HepG2 (cell line): Measurements from ENCODE around the gene SYNE3. TPM values are rescaled to one million over a fixed set of nuclear protein-coding genes. Genes with fewer than 3 reads are reported as not detected.

Source experiments
- ATAC-seq: fragments of 200-7000 bp; cut with Tn5 transposase; 3 replicates; pipeline ENCODE4 v1.9.1; 2020; ENCODE audit warnings: mild to moderate bottlenecking, moderate library complexity
- BruUV-seq: library from RNA; stranded (reverse); fragments of 400-500 nt; replicated peaks from 2 replicates; lab custom pipeline; 2021; lab: Mats Ljungman, UMichigan
- CTCF ChIA-PET: fragments of 300-600 bp; formaldehyde crosslinking; extraction: SDS; loops from one replicate; lab custom pipeline; 2021; ENCODE audit warnings: low total read pairs, inconsistent platforms, low intra/inter-chr PET ratio; lab: Yijun Ruan, JAX
- POLR2A ChIA-PET: fragments of 350-600 bp; sonication (Branson Sonifier 250); formaldehyde crosslinking; loops from one replicate; lab custom pipeline; 2020; ENCODE audit warnings: antibody characterized with exemption, inconsistent platforms; lab: Yijun Ruan, JAX
- DNase-seq: peaks from one replicate; pipeline ENCODE4 v3.0.0-alpha.2; 2015; ENCODE audit warnings: low spot score
- FAIRE-seq: peaks from 3 replicates; lab custom pipeline; 2011; peaks lifted over from hg19 to GRCh38; lab: Jason Lieb, UNC
- H2AFZ ChIP-seq: one replicate; pipeline ENCODE4 v1.6.1; 2011; ENCODE audit warnings: low read length, inconsistent platforms
- H3K27ac ChIP-seq: fragments of 300-600 bp; 3 replicates; pipeline ENCODE4 v1.8.0; 2011; ENCODE audit warnings: mixed run types, mild to moderate bottlenecking, mixed read lengths, low read length, inconsistent platforms; ENCODE audit not compliant: insufficient read depth; ENCODE audit errors: extremely low read length
- H3K27me3 ChIP-seq, 2 experiments: fragments of 200-600 bp in 1 of 2; 2 replicates in 1 of 2; 3 replicates in 1 of 2; pipeline versions ENCODE4 v1.6.0 to v1.8.0; 2011; ENCODE audit warnings: low read length in 2 of 2, mild to moderate bottlenecking in 2 of 2, moderate library complexity in 2 of 2, inconsistent platforms in 1 of 2; ENCODE audit not compliant: insufficient read depth in 2 of 2, control insufficient read depth in 1 of 2
- H3K36me3 ChIP-seq, 2 experiments: fragments of 200-600 bp in 1 of 2; replicated peaks in 1 of 2; 2 replicates in 1 of 2; 3 replicates in 1 of 2; pipeline versions ENCODE4 v1.5.1 to v1.8.0; 2011; ENCODE audit warnings: low read length in 2 of 2, inconsistent platforms in 1 of 2; ENCODE audit not compliant: insufficient read depth in 2 of 2, control insufficient read depth in 1 of 2
- H3K4me1 ChIP-seq: 2 replicates; pipeline ENCODE4 v1.5.1; 2012; ENCODE audit warnings: low read length, inconsistent platforms; ENCODE audit not compliant: insufficient read depth
- H3K4me2 ChIP-seq: 2 replicates; pipeline ENCODE4 v1.6.0; 2011; ENCODE audit warnings: low read depth, low read length, inconsistent platforms
- H3K4me3 ChIP-seq, 3 experiments: fragments of 200-600 bp in 1 of 3; sonication (generic), shearing (Covaris generic) in 1 of 3; replicated peaks in 1 of 3; 2 replicates each; pipeline ENCODE4 v1.5.1; 2011 to 2016; ENCODE audit warnings: low read length in 3 of 3, inconsistent platforms in 2 of 3, low read depth in 2 of 3, mild to moderate bottlenecking in 2 of 3, control low read depth in 1 of 3, mixed read lengths in 1 of 3; ENCODE audit not compliant: insufficient read depth in 1 of 3
- H3K79me2 ChIP-seq: one replicate; pipeline ENCODE4 v1.6.1; 2011; ENCODE audit warnings: low read length, inconsistent platforms; ENCODE audit not compliant: insufficient read depth
- H3K9ac ChIP-seq: 2 replicates; pipeline ENCODE4 v1.6.0; 2011; ENCODE audit warnings: mild to moderate bottlenecking, low read depth, low read length, inconsistent platforms; ENCODE audit not compliant: insufficient read depth
- H3K9me3 ChIP-seq: 2 replicates; pipeline ENCODE4 v1.5.1; 2012; ENCODE audit warnings: mild to moderate bottlenecking, low read length
- H4K20me1 ChIP-seq: 2 replicates; pipeline ENCODE4 v1.6.0; 2011; ENCODE audit warnings: inconsistent platforms, mild to moderate bottlenecking, low read length, moderate library complexity; ENCODE audit not compliant: insufficient read depth
- BCL6 ChIP-seq: IDR thresholded peaks from 2 replicates; pipeline ENCODE4 v1.6.1; 2016; ENCODE audit warnings: missing genetic modification reagents, missing compliant biosample characterization
- HMGXB3 ChIP-seq: sonication (generic); formaldehyde crosslinking; IDR thresholded peaks from 2 replicates; pipeline ENCODE4 v1.4.0; 2020; ENCODE audit warnings: missing genetic modification reagents, borderline replicate concordance
- MTF1 ChIP-seq: sonication (generic); formaldehyde crosslinking; IDR thresholded peaks from 2 replicates; pipeline ENCODE4 v1.5.0; 2020; ENCODE audit warnings: missing genetic modification reagents
- ONECUT2 ChIP-seq: sonication (generic); formaldehyde crosslinking; IDR thresholded peaks from 2 replicates; pipeline ENCODE4 v1.4.0; 2020; ENCODE audit warnings: missing genetic modification reagents
- SMYD3 ChIP-seq: sonication (generic); formaldehyde crosslinking; IDR thresholded peaks from 2 replicates; pipeline ENCODE4 v1.8.1; 2023; ENCODE audit warnings: mild to moderate bottlenecking, missing genetic modification reagents
- TAF15 ChIP-seq: fragments of 200-400 bp; formaldehyde crosslinking; IDR thresholded peaks from one replicate; pipeline ENCODE4 v1.6.1; 2018; ENCODE audit warnings: mild to moderate bottlenecking, low read depth, low read length; ENCODE audit not compliant: poor library complexity, severe bottlenecking
- ZNF333 ChIP-seq: sonication (generic); formaldehyde crosslinking; IDR thresholded peaks from 2 replicates; pipeline ENCODE4 v1.4.0; 2020; ENCODE audit warnings: mild to moderate bottlenecking, missing genetic modification reagents, borderline replicate concordance
- ZNF530 ChIP-seq: sonication (generic); formaldehyde crosslinking; IDR thresholded peaks from 2 replicates; pipeline ENCODE4 v1.5.0; 2020; ENCODE audit warnings: low read depth, mild to moderate bottlenecking, missing genetic modification reagents
- whole genome bisulfite sequencing: methylation state at CpG from one replicate; pipeline ENCODE4 v1.1.6; 2017; ENCODE audit warnings: low lambda C conversion rate; 5-methylcytosine and 5-hydroxymethylcytosine counted together
- in situ Hi-C: cut with HindIII; loops from 2 replicates; pipeline ENCODE4 v1.10.0; 2017; ENCODE audit warnings: low pct_unique_long_range_greater_than_20kb; ENCODE audit not compliant: extremely low pct_ligation_motif_present
- intact Hi-C: fragments of 100-400 bp; cut with micrococcal nuclease; formaldehyde crosslinking; loops from one replicate; pipeline ENCODE4 v1.10.0; 2022; ENCODE audit not compliant: unreplicated experiment
- polyA plus RNA-seq, 8 experiments: library from polyadenylated mRNA; depleted of rRNA in 3 of 8; stranded (reverse) in 7 of 8; unstranded in 1 of 8; fragments of >200 nt; fragmentation: Illumina TruSeq in 4 of 8; extraction: Trizol in 4 of 8; gene quantifications; 2 replicates each; pipeline versions ENCODE4 v1.2.1 to v1.2.3, GENCODE V29; 2011 to 2016; ENCODE audit warnings: low read depth in 4 of 8, missing spikeins in 1 of 8, mixed read lengths in 1 of 8; ENCODE audit not compliant: insufficient read depth in 1 of 8
- total RNA-seq, 5 experiments: library from RNA; depleted of rRNA; stranded (reverse); fragments of >200 nt; fragmentation: Illumina TruSeq; extraction: Trizol; gene quantifications; 2 replicates each; pipeline ENCODE4 v1.2.3, GENCODE V29; 2016; ENCODE audit warnings: low read depth in 1 of 5
- TF ChIP-seq, protein P1 (sequence below), 2 experiments: sonication (generic) in 1 of 2; formaldehyde crosslinking in 1 of 2; IDR thresholded peaks; 2 replicates each; pipeline versions ENCODE4 v1.6.1 to v1.9.0; 2014 to 2022; ENCODE audit warnings: antibody characterized with exemption in 1 of 2, borderline replicate concordance in 1 of 2, inconsistent platforms in 1 of 2, low read depth in 1 of 2, missing genetic modification reagents in 1 of 2
- TF ChIP-seq, protein P2 (sequence below): sonication (generic); formaldehyde crosslinking; IDR thresholded peaks from 2 replicates; pipeline ENCODE4 v1.4.0; 2020; ENCODE audit warnings: missing genetic modification reagents, borderline replicate concordance

The SYNE3 gene
- total and polyA plus RNA-seq, 2 of the 13 experiments (the other 11 are each of a cell fraction or from before 2014, with no cell fraction given): 7.8 to 8.0 TPM

- ATAC-seq (no peak), DNase-seq (no peak), FAIRE-seq (no peak)
- H3K9ac ChIP-seq: no peak overlapping the region
- no peaks in the 10 kb centered on the region; the same call in 1 of the 2 replicates for H4K20me1 ChIP-seq
- no TSS peak for BruUV-seq
- H3K4me2 ChIP-seq: no peak overlapping the region
- CTCF ChIA-PET: no interaction called here
- in situ Hi-C loops (no loop called here), intact Hi-C loops (no loop called here)
- no peaks in the 10 kb centered on the region for H3K9me3 ChIP-seq
- H3K27me3 ChIP-seq: no peaks in the 10 kb centered on the region
- POLR2A ChIA-PET: no interaction called here
- peaks cover under 1% of the 10 kb centered on the region for H3K4me1 ChIP-seq
- WGBS: 96% methylated on average over 14 of the region's 17 CpGs
- peaks cover under 1% of the 10 kb centered on the region for H3K79me2 ChIP-seq
- H3K36me3 ChIP-seq: peaks cover 6 to 29% of the 10 kb centered on the region in 2 experiments
- H3K4me3 ChIP-seq: no peak overlapping the region
- H3K27ac ChIP-seq: no peak overlapping the region
- H2AFZ ChIP-seq: no peak overlapping the region
- TF ChIP-seq, protein P1, sequence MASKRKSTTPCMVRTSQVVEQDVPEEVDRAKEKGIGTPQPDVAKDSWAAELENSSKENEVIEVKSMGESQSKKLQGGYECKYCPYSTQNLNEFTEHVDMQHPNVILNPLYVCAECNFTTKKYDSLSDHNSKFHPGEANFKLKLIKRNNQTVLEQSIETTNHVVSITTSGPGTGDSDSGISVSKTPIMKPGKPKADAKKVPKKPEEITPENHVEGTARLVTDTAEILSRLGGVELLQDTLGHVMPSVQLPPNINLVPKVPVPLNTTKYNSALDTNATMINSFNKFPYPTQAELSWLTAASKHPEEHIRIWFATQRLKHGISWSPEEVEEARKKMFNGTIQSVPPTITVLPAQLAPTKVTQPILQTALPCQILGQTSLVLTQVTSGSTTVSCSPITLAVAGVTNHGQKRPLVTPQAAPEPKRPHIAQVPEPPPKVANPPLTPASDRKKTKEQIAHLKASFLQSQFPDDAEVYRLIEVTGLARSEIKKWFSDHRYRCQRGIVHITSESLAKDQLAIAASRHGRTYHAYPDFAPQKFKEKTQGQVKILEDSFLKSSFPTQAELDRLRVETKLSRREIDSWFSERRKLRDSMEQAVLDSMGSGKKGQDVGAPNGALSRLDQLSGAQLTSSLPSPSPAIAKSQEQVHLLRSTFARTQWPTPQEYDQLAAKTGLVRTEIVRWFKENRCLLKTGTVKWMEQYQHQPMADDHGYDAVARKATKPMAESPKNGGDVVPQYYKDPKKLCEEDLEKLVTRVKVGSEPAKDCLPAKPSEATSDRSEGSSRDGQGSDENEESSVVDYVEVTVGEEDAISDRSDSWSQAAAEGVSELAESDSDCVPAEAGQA (IDR thresholded peaks at IDR 0.05; ENCODE audit: low read depth): no peak
- TF ChIP-seq, protein P1 (CRISPR knock-in tag; IDR thresholded peaks at IDR 0.05; ENCODE audit: borderline replicate concordance): no peak
- TF ChIP-seq SMYD3 (CRISPR knock-in tag) (no peak), TAF15 (no peak), BCL6 (CRISPR knock-in tag) (no peak), HMGXB3 (CRISPR knock-in tag) (no peak), ZNF333 (no peak), MTF1 (CRISPR knock-in tag) (no peak), ZNF530 (CRISPR knock-in tag) (no peak), ONECUT2 (CRISPR knock-in tag) (no peak)
- TF ChIP-seq, protein P2, sequence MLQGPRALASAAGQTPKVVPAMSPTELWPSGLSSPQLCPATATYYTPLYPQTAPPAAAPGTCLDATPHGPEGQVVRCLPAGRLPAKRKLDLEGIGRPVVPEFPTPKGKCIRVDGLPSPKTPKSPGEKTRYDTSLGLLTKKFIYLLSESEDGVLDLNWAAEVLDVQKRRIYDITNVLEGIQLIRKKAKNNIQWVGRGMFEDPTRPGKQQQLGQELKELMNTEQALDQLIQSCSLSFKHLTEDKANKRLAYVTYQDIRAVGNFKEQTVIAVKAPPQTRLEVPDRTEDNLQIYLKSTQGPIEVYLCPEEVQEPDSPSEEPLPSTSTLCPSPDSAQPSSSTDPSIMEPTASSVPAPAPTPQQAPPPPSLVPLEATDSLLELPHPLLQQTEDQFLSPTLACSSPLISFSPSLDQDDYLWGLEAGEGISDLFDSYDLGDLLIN (CRISPR knock-in tag): no peak
These were observed 38.8 kb downstream of the SYNE3 start for GRCh38 chr14:95477411-95478269.
